Neural cell (in vitro differentiated cells): ENCODE results near the gene CDCA3. TPM values are rescaled to one million over a fixed set of nuclear protein-coding genes. Genes with fewer than 3 reads are reported as not detected.
A peak's percentile ranks its signal among the peaks of the same experiment; 100 is the strongest.

ENCODE experiments used
- H2AFZ ChIP-seq: fragments of 200-600, 300-800 bp; sonication (generic), shearing (Covaris generic); 2 replicates; pipeline ENCODE4 v1.6.0; 2014; ENCODE audit warnings: low read depth, mild to moderate bottlenecking, antibody characterized with exemption, low read length, moderate library complexity
- H3F3A ChIP-seq: fragments of 200-600 bp; shearing (Covaris generic); 2 replicates; pipeline ENCODE4 v1.6.1; 2016; ENCODE audit warnings: mild to moderate bottlenecking, moderate library complexity, mixed read lengths, antibody characterized with exemption, low read length; ENCODE audit not compliant: insufficient read depth, poor library complexity, severe bottlenecking
- H3K27ac ChIP-seq: fragments of 200-600, 300-800 bp; sonication (generic), shearing (Covaris generic); 2 replicates; pipeline ENCODE4 v1.5.1; 2014; ENCODE audit warnings: mild to moderate bottlenecking, low read length, moderate library complexity
- H3K27me3 ChIP-seq: fragments of 300-800, 200-600 bp; sonication (generic), shearing (Covaris generic); 2 replicates; pipeline ENCODE4 v1.6.0; 2014; ENCODE audit warnings: mild to moderate bottlenecking, low read depth, low read length, moderate library complexity; ENCODE audit not compliant: insufficient read depth
- H3K36me3 ChIP-seq: fragments of 300-800, 200-600 bp; sonication (generic), shearing (Covaris generic); 2 replicates; pipeline ENCODE4 v1.5.1; 2014; ENCODE audit warnings: mild to moderate bottlenecking, antibody characterized with exemption, low read length, moderate library complexity; ENCODE audit not compliant: insufficient read depth
- H3K4me2 ChIP-seq: fragments of 300-800, 200-600 bp; sonication (generic), shearing (Covaris generic); 2 replicates; pipeline ENCODE4 v1.6.0; 2014; ENCODE audit warnings: mild to moderate bottlenecking, low read length
- H3K4me3 ChIP-seq: fragments of 300-800, 200-600 bp; sonication (generic), shearing (Covaris generic); 2 replicates; pipeline ENCODE4 v1.5.1; 2014; ENCODE audit warnings: mild to moderate bottlenecking, low read length, moderate library complexity
- H3K79me2 ChIP-seq: fragments of 200-600 bp; shearing (Covaris generic); replicated peaks from 2 replicates; pipeline ENCODE4 v1.6.0; 2014; ENCODE audit warnings: mild to moderate bottlenecking, low read length, moderate library complexity; ENCODE audit not compliant: insufficient read depth
- H3K9ac ChIP-seq: fragments of 300-800, 200-600 bp; sonication (generic), shearing (Covaris generic); 2 replicates; pipeline ENCODE4 v1.6.1; 2016; ENCODE audit warnings: mild to moderate bottlenecking, low read length, mixed read lengths
- H3K9me2 ChIP-seq: fragments of 200-600 bp; shearing (Covaris generic); 2 replicates; pipeline ENCODE4 v1.6.1; 2016; ENCODE audit warnings: mild to moderate bottlenecking, low read length, mixed read lengths; ENCODE audit not compliant: insufficient read depth
- H3K9me3 ChIP-seq: fragments of 200-600, 300-800 bp; sonication (generic), shearing (Covaris generic); 2 replicates; pipeline ENCODE4 v1.6.1; 2016; ENCODE audit warnings: mild to moderate bottlenecking, mixed run types, low read length, moderate library complexity, mixed read lengths
- H4K20me1 ChIP-seq: fragments of 200-600 bp; shearing (Covaris generic); 2 replicates; pipeline ENCODE4 v1.6.1; 2016; ENCODE audit warnings: mild to moderate bottlenecking, mixed run types; ENCODE audit not compliant: insufficient read depth
- CTCF ChIP-seq: fragments of 450-650 bp; IDR thresholded peaks from 2 replicates; pipeline ENCODE4 v1.5.1; 2014; ENCODE audit warnings: antibody characterized with exemption, mild to moderate bottlenecking, moderate library complexity; ENCODE audit not compliant: poor library complexity, severe bottlenecking
- EP300 ChIP-seq: fragments of 450-650 bp; conservative IDR thresholded peaks from 2 replicates; pipeline ENCODE4 v1.6.1; 2014; ENCODE audit warnings: antibody characterized with exemption, mild to moderate bottlenecking, moderate library complexity; ENCODE audit not compliant: poor library complexity, severe bottlenecking
- EZH2 ChIP-seq: fragments of 200-600, 300-800 bp; shearing (Covaris generic), sonication (generic); IDR thresholded peaks from 2 replicates; pipeline ENCODE4 v1.6.1; 2014; ENCODE audit warnings: antibody characterized with exemption, low read length, borderline replicate concordance, mild to moderate bottlenecking; ENCODE audit not compliant: insufficient read depth, poor library complexity, severe bottlenecking
- MXI1 ChIP-seq: fragments of 450-650 bp; conservative IDR thresholded peaks from 2 replicates; pipeline ENCODE4 v1.6.1; 2014; ENCODE audit warnings: antibody characterized with exemption, mild to moderate bottlenecking; ENCODE audit not compliant: poor library complexity, severe bottlenecking
- POLR2AphosphoS5 ChIP-seq: IDR thresholded peaks from 2 replicates; pipeline ENCODE4 v1.6.1; 2012
- RAD21 ChIP-seq: fragments of 450-650 bp; conservative IDR thresholded peaks from 2 replicates; pipeline ENCODE4 v1.6.1; 2014; ENCODE audit warnings: antibody characterized with exemption, mild to moderate bottlenecking, moderate library complexity
- REST ChIP-seq: IDR thresholded peaks from 2 replicates; pipeline ENCODE4 v1.6.1; 2012; ENCODE audit warnings: borderline replicate concordance
- SMC3 ChIP-seq: fragments of 450-650 bp; conservative IDR thresholded peaks from 2 replicates; pipeline ENCODE4 v1.6.1; 2014; ENCODE audit warnings: antibody characterized with exemption, mild to moderate bottlenecking, moderate library complexity; ENCODE audit not compliant: poor library complexity
- TAF1 ChIP-seq: IDR thresholded peaks from 2 replicates; pipeline ENCODE4 v1.6.1; 2012; ENCODE audit warnings: low read depth
- polyA minus RNA-seq: library from RNA; depleted of rRNA, polyadenylated mRNA; stranded (reverse); fragments of >200 nt; gene quantifications from 2 replicates; pipeline ENCODE4 v1.2.3, GENCODE V29; 2014
- polyA plus RNA-seq: library from polyadenylated mRNA; depleted of rRNA; stranded (reverse); fragments of >200 nt; gene quantifications from 2 replicates; pipeline ENCODE4 v1.2.3, GENCODE V29; 2014

The CDCA3 gene
- 4.1 and 7.3 TPM in 2 replicates for polyA plus RNA-seq
- 4.9 and 5.8 TPM in 2 replicates for polyA minus RNA-seq

GRCh38 chr12:6851153-6851920 is at the start of gene CDCA3:
Gene CDCA3, minus strand, starts transcription at chr12:6851286. Its CDS starts 334 bp downstream, at chr12:6850952.
- no peaks in the 10 kb centered on the region for H3K9me2 ChIP-seq
- no peaks in the 10 kb centered on the region for H3K27me3 ChIP-seq
- H3K27ac ChIP-seq = peak within 1 kb of the TSS; percentile 98
- TF ChIP-seq REST (peak; percentile 89), TAF1 (no peak), EP300 (peak; percentile 59), SMC3 (peak; percentile 54), RAD21 (peak; percentile 38), MXI1 (peak; percentile 98), POLR2AphosphoS5 (peak; percentile 74), CTCF (no peak), EZH2 (no peak)
- H2AFZ ChIP-seq = peak within 1 kb of the TSS; percentile 56
- H3K79me2 ChIP-seq = peaks cover 30% of the 10 kb centered on the region
- H3K36me3 ChIP-seq = no peaks in the 10 kb centered on the region
- H3K9me3 ChIP-seq = no peaks in the 10 kb centered on the region
- H3K4me2 ChIP-seq = no peak within 1 kb of the TSS
- H3F3A ChIP-seq = peaks cover 5% of the 10 kb centered on the region
- H3K4me3 ChIP-seq = peak within 1 kb of the TSS; percentile 75
- H4K20me1 ChIP-seq = no peaks in the 10 kb centered on the region
- H3K9ac ChIP-seq = peak within 1 kb of the TSS; percentile 87

GRCh38 chr12:6899837-6900519 is 48.9 kb upstream of the CDCA3 start:
- no peak overlapping the region for H3K27ac ChIP-seq
- H3F3A ChIP-seq = peaks cover 4% of the 10 kb centered on the region
- no peaks in the 10 kb centered on the region for H3K79me2 ChIP-seq
- H4K20me1 ChIP-seq = no peaks in the 10 kb centered on the region
- no peaks in the 10 kb centered on the region for H3K36me3 ChIP-seq
- H3K27me3 ChIP-seq = no peaks in the 10 kb centered on the region
- H3K9me2 ChIP-seq = no peaks in the 10 kb centered on the region
- no peak overlapping the region for H2AFZ ChIP-seq
- TF ChIP-seq TAF1 = no peak
- H3K4me3 ChIP-seq = no peak overlapping the region
- no peak overlapping the region for H3K4me2 ChIP-seq
- no peak overlapping the region for H3K9ac ChIP-seq
- H3K9me3 ChIP-seq = no peaks in the 10 kb centered on the region
